Testis (tissue), 2 donors: ENCODE results near the gene STXBP6.

Experiments
- CTCF ChIP-seq, 3 experiments: fragments of 450-650 bp in 2 of 3; fragments of 200-600 bp in 1 of 3; sonication (generic) in 1 of 3; IDR thresholded peaks; one replicate each; pipeline ENCODE4 v1.5.1; 2016 to 2019; ENCODE audit warnings: antibody characterized with exemption in 3 of 3, mild to moderate bottlenecking in 2 of 3, moderate library complexity in 1 of 3
- POLR2A ChIP-seq: fragments of 450-650 bp; IDR thresholded peaks from one replicate; pipeline ENCODE4 v1.6.1; 2017; ENCODE audit warnings: antibody characterized with exemption, mild to moderate bottlenecking, moderate library complexity

- no peak for TF ChIP-seq CTCF (IDR thresholded peaks at IDR 0.05)
- TF ChIP-seq POLR2A: no peak
Measured at GRCh38 chr14:25006031-25006430, 43.9 kb downstream of the STXBP6 start.
